Body of pancreas (tissue), 4 donors: Measurements from ENCODE around the gene PPOX.

Experiments
- CTCF ChIP-seq, 7 experiments: fragments of 450-650 bp in 4 of 7; fragments of 200-600 bp in 3 of 7; sonication (generic) in 3 of 7; IDR thresholded peaks; one replicate each; pipeline ENCODE4 v1.5.1; 2016 to 2019; ENCODE audit warnings: antibody characterized with exemption in 7 of 7
- POLR2A ChIP-seq, 3 donors: fragments of 450-650 bp; IDR thresholded peaks; one replicate each; pipeline ENCODE4 v1.6.1; 2016; ENCODE audit warnings: antibody characterized with exemption in 3 of 3, mild to moderate bottlenecking in 2 of 3

- TF ChIP-seq CTCF (IDR thresholded peaks at IDR 0.05) (no peak), POLR2A (IDR thresholded peaks at IDR 0.05) (no peak)
Measured at GRCh38 chr1:161164901-161165610, 1.2 kb upstream of the PPOX start.
